ENCODE measurements around the gene PIK3AP1.
"Not testable (repeated sequence)": the region's sequence is repeated elsewhere in the genome, so short reads cannot be mapped to it uniquely, and the experiment has no call there.

The PIK3AP1 gene

DNA sequence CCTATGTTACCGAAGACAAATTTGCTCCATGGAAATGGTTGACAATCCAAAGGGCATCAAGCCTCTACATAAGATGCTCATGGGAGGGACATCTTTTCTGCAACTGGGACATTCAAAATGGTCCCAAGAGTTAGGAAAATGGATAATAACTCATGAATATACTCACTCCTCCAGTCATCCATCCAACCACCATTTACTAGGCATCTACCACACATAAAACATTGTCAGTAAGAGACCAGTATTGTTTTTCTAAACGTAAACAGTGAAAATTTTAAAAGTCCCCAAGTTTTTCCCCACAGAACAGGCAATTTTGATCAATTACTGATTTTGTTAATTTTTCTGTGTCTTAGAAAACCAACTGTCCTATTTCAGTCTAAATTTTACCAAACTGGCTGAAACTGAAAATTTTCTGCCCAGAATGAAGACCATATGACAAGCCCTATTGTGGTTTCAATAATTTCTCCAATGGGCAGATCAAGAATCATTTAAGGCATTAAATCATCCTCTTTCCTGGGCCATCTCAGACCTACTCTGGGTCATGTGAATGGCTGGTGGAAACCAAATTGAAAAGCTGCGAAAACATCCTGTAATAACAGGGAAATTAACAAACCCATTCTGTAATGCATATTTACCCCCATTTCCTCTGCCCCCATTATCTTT is 24.2 kb downstream of the PIK3AP1 start:
- DNase-seq (ENCODE audit: low read depth): no peak

DNA sequence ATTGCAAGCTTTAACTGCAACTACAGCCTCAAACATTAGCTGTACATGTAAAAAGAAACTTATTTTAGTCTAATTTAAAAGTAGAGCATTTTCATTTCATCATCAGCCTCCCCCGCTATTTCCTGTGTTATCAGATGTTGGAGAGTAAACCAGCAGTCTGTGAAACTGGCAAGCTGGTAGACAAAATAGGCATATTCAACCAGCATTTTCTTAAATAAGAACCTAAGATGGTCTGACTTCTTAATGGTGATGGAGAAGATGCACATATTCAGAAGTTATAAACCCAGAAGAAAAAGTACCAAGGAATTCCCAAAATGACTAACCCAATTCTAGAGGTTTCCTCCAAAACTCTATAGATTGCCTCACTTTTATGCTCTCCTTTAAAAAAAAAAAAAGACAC is 24.9 kb downstream of the PIK3AP1 start:
- no peak for DNase-seq (ENCODE audit: low read depth)

DNA sequence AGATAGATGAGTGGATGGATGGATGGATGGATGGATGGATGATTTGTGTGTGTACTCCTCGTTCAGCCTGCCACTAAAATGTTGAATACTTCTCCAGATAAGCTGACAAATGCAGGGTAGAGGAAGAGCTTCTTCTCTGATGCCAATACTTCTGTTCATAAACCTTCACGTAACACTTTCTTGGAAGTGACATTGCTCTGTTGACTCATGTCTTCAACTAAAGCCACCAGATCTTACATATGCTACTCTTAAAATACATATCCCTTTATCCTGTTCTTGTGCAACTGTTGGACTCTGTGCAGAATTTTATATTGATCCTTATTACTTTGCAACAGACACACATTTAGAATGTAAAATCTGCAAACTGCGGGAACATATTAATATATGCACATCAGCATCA is 26.9 kb downstream of the PIK3AP1 start:
- no peak for DNase-seq (ENCODE audit: low read depth)

DNA sequence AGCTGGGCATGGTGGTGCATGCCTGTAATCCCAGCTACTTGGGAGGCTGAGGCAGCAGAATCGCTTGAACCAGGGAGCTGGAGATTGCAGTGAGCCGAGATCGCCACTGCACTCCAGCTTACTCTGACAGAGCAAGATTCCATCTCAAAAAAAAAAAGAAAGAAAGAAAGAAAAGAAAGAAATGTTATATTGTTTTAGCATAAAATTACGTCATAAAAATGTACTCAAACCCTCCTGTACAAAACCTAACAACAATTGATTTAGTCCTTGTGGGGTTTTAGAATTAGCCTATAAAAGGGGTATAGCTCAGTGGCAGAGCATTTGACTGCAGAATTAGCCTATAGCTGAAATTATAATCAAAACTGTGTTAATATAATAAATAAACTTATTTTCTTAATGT is 27.9 kb downstream of the PIK3AP1 start:
- DNase-seq (ENCODE audit: low read depth): no peak

DNA sequence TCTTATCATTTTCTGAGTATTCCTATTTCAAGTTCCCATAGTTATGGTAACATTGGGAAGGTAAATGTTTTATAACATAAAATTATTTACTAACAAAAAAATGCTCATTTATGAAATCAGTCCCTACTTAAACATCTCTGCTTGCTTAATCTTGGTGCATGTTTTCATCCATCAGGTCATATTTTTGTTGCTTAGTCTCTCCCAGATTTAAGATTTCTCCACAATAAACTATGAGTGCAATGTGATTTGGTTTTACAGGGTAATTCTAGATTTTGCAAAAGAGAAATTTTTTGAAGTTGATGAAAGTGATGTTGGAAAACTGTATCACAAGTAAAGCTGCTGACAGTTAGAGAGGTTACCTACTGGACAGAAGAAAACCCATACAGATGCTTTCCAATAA is 28.6 kb downstream of the PIK3AP1 start:
- DNase-seq (ENCODE audit: low read depth): no peak

DNA sequence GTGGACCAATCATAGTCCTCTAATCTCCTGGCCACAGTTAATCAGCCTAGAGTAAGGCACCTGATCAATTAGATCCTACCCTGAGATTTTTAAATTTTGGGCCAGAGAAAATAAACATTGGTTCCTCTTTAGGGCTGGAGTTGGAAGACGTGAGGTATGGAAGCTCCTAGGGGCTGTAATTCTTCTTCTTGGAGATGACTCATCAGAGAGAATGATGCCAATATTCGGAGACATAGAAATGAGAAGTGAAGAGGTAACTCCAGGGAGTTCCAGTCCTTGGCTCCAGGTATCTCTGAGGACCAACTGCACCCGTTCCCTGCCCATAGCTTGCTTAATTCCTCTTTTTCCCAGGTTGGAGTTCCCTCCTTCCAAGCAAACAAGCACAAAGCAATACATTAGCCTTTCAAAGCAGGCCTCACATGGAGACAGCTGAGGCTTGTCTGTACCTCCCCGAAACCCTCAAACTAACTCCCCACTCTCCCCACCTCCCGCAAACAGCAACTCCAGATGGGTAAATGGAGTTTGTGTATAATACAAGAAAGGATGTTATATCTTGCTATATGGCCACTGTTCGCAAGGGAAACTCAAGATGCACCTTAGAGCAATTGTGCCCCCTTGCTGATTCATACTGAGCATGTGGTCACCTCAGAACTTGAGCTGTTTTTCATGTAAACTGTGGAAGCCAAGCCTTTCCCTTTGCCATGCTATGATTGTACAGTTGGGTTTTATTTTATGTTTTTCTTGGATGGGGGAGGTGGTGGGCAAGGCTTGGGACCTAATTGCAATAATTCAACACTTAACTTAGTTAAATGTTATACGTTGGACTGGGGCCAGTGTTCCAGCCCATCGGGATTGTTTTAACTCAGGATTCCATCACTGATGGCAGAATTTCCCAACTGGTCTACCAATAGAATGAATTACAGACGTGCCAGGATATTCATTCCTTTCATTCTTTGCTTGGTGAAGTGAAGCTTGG is 29.3 kb downstream of the PIK3AP1 start:
- DNase-seq (ENCODE audit: low read depth): no peak

DNA sequence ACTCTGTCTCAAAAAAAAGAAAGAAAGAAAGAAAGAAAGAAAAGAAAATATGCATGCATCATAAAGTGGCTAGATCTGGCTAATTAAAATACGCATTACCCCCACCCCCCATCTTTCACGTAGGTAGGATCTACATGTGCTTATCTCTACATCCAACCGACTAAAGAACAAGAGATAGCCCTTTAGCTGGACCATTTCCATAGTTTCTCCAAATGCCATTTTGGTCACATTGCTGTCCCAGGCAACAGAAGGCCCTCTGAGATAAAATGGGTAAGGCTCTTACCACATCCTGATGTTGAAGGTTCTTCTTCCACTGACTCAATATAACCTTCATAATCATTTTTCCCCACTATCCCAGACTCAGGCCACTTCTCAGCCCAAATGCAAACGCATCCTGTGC is 31.5 kb downstream of the PIK3AP1 start:
- no peak for DNase-seq (ENCODE audit: low read depth)

DNA sequence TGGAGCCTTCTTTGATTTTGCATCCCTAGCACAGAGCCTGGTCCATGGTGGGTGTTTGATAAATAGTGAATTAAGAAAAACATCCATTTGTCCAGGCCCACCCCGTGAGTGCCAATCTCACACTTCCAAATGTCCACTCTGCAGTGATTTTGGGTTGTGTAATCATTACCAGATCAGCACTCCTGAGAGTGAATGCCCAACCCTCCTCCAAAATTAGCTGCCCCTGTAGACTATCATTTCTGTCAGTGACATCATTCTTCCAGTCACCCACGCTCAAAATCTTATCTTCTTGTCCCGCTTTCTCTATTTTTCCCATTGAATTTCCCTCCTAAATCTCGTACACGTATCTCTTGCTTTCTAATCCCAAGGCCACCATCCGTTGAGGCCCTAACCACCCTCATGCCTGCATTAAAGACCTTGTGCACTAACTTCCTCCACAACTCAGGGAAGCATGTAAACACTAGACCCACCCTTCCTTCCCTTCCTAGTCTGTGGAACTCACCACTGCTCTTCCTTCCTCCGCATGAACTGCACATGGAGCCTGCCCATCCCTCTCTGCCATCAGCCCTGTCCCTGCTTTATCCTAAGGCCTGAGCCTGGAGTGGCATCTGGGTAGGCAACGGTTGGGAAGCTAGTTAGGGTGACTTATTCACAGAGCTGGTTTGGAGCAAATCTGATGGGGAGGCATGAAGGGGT is 32.8 kb downstream of the PIK3AP1 start:
- DNase-seq (ENCODE audit: low read depth): no peak

DNA sequence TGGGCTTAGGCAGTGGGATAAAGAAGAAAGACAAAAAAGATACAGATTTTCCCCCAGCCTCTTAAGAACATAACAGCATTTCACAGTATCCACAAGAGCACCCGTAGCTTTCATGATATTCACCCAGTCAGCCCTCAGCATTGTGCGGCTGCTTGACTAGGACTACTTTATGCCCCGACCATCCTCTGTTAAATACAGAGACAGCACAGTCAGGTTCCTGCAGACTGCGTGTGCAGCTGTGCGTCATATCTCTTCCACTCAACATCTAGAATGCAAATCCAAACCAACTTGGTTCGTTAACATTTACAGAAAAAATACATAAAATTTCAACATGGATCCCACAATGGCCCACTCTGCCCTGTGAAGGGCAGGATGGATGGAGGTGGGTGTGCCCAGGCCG is 33.8 kb downstream of the PIK3AP1 start:
- DNase-seq (ENCODE audit: low read depth): no peak

DNA sequence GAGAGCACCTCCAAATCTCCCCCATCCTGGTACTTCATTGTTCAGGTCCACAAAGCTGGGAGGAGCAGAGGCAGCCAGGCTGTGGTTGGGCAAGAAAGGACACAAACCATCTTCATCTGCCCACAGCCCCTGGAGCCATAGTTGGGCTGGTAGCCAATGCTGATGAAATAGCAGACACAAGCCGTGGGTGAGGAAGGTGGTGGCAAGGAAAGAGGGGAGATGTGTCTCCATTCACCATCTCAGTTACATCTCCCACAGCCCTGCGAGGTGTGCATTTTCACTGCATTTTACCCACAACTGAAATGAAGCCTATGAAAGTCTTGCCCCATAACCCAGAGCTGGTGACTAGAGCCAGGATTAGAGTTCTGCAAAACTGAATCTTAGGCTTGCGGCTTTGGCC is 35.0 kb downstream of the PIK3AP1 start:
- DNase-seq (ENCODE audit: low read depth): no peak

DNA sequence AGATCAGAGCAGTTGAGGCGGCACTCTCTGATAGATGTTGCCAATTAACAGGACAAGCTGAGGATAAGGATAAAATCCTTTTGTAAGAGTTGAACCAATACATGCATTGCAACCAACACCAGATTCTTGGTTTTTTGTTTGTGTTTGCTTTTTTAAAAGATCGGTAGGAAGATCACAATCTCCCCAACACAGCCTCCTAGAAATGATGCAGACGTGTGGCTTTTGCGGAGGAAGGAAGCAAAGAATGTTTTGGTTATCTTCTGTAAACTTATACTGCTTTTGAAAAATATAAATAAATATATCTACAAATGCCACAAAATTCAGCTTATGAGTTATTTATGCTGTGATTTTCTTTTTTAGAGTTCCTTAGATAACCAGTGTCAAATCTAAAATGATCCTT is 35.5 kb downstream of the PIK3AP1 start:
- no peak for DNase-seq (ENCODE audit: low read depth)

DNA sequence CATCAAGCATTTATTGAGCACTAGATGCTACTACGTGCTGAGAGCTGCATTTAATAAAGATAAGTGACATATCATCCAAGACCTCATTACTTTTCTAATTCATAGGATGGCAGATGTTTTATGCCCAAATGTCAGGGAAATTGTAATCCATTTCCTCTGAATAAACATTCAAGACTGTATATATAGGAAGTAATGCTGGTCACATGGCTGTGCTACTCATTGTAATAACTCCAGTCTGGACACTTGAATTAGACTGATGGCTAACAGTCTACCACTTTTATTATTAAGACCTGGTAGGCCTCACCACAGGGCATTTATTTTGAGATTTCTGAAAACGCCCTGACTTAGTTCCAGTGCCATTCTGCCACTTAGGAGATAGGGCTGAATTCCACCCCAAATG is 36.6 kb downstream of the PIK3AP1 start:
- no peak for DNase-seq (ENCODE audit: low read depth)

DNA sequence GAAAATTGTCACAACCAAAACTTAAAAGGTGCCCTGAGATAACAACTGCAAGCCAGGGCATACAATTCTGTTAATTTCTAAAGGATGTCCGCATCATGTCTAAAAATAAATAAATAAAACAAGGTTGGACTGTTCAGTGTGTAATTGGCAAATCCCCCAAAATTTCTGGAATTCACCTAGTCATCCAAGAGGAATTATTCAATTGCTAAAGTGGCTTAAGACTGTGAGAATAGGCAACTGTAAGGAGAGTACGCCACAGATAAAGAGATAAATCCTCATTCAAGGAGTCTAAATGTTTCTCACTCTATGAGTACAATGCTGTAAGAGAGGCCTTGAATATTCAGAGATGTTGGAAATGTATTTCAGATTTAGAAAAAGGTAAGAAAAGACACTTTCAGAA is 37.2 kb downstream of the PIK3AP1 start:
- DNase-seq (ENCODE audit: low read depth): no peak

DNA sequence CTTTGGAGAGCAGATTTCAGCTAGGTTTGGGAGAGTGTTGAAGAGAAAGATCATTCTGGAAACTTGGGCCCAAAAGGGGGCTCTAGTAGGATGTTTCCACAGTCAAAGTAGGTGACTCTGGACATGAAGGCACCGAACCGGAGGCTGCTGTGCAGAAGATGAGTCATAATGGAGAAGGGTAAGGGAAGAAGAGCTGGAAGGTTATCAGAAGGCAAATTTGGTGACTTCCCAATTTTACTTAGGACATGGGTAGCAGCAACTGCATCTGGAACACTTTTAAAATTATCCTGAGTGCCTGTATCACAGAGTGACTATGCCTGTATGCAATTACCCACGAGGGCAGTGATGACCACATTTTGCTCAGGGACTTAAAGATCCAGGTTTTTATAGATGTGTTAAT is 38.8 kb downstream of the PIK3AP1 start:
- no peak for DNase-seq (ENCODE audit: low read depth)

DNA sequence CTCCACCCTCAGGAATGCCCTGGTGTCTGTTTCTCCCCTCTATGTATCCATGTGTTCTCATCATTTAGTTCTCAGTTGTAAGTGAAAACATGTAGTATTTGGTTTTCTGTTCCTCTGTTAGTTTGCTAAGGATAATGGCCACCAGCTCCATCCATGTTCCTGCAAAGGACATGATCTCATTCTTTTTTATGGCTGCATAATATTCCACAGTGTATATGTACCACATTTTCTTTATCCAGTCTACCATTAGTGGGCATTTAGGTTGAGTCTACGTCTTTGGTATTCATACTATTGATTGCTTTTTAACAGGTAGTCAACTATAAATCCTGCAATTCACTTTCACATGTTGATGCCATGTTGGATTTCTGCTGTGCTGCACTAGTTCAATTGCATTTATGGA is 39.9 kb downstream of the PIK3AP1 start:
- DNase-seq (ENCODE audit: low read depth): not testable (repeated sequence)

DNA sequence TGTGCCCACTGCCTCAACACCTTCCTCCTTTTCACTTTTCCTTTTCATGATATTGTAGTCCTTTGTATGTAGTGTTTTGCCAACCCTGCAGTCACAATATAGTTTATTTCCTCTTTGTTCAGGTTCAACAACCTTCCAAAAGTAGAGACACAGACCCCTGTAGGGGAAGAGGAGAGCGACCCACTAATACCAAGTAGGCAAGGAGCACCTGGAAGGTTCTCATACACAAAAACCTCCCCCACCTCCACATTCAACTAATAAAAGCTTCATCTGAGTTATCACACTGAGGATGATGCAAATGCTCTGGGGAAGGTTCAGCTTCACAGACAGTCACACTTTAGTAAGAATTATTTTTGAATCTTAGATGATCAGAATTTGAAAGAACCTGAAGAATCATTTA is 41.6 kb downstream of the PIK3AP1 start:
- no peak for DNase-seq (ENCODE audit: low read depth)

DNA sequence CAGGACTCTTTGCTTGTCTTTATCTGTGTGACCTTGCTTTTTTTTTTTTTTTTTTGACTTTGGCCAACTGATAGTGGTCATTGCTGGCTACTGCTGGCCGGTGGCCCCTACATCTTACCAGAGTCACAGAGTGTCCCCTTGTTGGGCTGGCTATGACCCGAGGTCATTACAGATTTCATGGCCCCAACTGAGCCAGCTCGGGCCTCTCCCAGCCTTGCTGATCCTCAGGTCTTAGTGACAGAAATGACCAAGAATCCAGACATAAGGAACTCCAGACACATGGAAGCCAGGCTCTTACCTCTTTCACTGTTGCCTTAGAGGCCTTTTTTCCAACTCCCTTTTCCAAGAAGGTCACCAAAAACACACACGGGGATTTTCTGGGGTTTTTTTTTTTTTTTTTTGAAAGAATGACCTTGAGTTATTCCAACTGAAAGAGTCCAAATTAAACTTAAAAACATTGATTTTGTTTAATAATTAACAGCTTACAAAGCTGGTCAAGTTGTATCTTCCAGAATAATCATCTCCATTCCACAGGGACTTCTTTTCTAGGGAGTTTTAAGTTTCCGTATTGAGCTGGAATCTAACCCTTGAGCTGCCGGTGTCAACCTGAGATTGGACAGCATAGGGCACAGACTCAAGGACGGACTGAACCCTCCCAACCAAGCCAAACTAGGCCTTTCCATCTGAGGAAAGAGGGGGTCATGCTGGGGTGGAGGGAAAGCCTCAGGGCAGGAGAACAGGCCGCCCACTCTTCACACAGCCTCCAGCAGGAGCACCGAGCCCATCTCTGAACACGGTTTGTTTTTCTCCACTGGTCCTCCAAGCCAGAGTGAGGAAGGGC is 43.8 kb downstream of the PIK3AP1 start:
- no peak for DNase-seq (ENCODE audit: low read depth)

DNA sequence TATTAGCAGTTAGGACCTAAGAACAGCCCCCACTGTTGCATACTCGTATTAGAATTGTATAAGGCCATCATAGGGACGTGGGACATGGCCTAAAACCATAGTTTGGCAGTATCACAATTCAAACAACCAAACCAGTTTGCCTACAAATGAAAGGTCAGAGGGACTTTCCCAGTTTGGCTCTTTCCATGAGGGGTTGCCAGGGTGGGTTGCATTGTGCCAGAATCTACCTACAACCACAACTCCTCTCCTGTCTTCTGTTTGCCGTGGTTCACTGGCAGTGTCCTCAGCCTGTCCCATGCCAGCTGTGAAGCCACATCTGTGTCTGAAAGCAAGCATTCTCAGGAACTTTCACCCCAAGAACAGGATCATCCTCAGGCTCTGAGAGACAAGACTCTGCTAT is 44.5 kb downstream of the PIK3AP1 start:
- DNase-seq (ENCODE audit: low read depth): no peak

DNA sequence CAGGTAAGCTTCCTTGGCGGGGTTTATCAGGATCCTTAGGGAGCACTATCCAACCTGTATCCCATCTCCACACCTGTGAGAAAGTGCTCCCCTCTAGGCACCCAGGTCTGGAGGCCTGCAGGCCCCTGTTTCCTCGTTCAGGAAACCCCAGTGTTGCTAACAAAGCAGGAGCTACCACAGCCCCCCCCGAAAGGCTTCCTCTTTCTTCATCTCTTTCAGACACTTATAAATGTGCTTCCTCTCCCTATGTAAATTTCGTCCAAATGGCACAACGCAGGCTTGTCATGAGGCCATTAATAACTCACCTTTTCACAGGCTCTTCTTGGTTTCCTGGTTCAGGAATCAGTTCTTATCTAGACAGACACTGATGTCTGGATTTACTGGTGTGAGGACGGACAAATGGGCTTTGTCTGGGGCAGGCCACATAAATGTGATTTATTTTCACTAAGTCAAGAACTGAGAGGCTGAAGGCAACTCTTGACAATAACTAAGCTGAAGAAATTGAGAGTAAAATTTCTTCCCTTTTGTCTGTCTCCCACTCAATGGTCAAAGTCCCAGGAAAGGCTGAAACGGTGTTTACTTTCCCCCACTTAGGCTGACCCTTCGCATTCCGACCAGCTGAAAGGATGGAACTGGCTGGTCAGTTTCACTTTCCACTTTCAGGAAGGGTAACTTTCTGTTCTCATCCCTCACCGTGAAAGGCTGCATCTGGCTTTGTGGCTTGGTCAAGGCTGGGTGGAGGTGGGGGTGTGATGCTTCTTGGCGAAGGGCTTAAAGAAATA is 46.8 kb downstream of the PIK3AP1 start:
- DNase-seq (ENCODE audit: low read depth): no peak

DNA sequence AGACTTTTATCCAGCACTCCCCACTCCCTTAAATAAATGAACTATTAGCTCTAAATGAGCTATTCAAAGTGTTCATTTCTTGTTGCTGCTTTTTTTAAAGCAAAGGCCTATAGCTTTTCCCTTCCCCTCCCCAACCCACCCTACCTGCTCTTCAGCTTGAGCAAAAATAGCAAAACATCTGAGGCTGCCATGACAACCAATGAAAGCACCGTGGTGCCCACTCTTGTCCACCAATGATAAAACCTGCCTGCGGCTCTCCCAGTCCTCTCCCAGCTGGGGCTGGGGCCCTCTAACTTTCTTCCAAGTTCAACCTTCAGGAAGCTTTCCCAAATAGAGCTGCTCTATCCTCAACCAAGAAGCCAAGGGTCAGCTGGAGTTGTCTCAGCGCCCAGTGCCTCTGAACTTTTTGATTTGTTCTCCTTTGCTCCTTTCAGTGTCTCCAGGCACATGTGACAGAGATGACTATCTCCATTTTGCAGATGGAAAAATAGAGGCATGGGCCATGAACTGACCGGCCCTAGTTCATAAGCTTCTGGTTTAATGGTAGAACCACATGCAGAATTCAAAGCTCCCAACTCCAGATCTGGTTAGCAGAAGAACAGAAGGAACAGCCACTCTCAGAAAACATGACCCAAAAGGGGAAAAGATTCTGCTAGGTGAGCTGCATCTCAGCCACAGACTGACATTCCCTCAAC is 47.7 kb downstream of the PIK3AP1 start:
- no peak for DNase-seq (ENCODE audit: low read depth)

Data from stimulated activated CD8-positive, alpha-beta memory T cell treated with anti-CD3 and anti-CD28 coated beads, Interleukin-12 subunit alpha, Interleukin-12 subunit beta, amount 100 ng/mL, for 1 hour (primary cell).